K562 (cell line): ENCODE data around the gene BAD.

Experiments used
- CREM ChIP-seq: IDR thresholded peaks from 2 replicates; pipeline ENCODE4 v1.6.1; 2014; ENCODE audit warnings: antibody characterized with exemption, low read depth
- CTCF ChIP-seq, 3 experiments: IDR thresholded peaks in 2 of 3; conservative IDR thresholded peaks in 1 of 3; 2 replicates each; pipeline ENCODE4 v1.5.1; 2011 to 2012; ENCODE audit warnings: low read length in 3 of 3, mild to moderate bottlenecking in 3 of 3, control low read depth in 2 of 3, improper control_type of control experiment in 1 of 3, inconsistent platforms in 1 of 3, low read depth in 1 of 3, mixed read lengths in 1 of 3, moderate library complexity in 1 of 3; ENCODE audit not compliant: insufficient read depth in 2 of 3
- GABPA ChIP-seq: fragments of 200-800 bp; sonication (Bioruptor generic); conservative IDR thresholded peaks from 2 replicates; pipeline ENCODE4 v1.6.1; 2016; ENCODE audit warnings: low read depth, missing genetic modification characterization, missing compliant biosample characterization
- MBD2 ChIP-seq: sonication (generic); IDR thresholded peaks from 2 replicates; pipeline ENCODE4 v1.6.1; 2016; ENCODE audit warnings: low read depth, borderline replicate concordance
- POLR2A ChIP-seq: fragments of 450-650 bp; conservative IDR thresholded peaks from 2 replicates; pipeline ENCODE4 v1.6.1; 2016
- POLR2H ChIP-seq: IDR thresholded peaks from 2 replicates; pipeline ENCODE4 v1.6.1; 2016; ENCODE audit warnings: missing genetic modification characterization, low read depth, mild to moderate bottlenecking, control low read depth, missing compliant biosample characterization, moderate library complexity
- TF ChIP-seq, protein P1 (sequence below): sonication (generic); formaldehyde crosslinking; IDR thresholded peaks from 2 replicates; pipeline ENCODE4 v1.8.1; 2022; ENCODE audit warnings: missing genetic modification reagents

DNA sequence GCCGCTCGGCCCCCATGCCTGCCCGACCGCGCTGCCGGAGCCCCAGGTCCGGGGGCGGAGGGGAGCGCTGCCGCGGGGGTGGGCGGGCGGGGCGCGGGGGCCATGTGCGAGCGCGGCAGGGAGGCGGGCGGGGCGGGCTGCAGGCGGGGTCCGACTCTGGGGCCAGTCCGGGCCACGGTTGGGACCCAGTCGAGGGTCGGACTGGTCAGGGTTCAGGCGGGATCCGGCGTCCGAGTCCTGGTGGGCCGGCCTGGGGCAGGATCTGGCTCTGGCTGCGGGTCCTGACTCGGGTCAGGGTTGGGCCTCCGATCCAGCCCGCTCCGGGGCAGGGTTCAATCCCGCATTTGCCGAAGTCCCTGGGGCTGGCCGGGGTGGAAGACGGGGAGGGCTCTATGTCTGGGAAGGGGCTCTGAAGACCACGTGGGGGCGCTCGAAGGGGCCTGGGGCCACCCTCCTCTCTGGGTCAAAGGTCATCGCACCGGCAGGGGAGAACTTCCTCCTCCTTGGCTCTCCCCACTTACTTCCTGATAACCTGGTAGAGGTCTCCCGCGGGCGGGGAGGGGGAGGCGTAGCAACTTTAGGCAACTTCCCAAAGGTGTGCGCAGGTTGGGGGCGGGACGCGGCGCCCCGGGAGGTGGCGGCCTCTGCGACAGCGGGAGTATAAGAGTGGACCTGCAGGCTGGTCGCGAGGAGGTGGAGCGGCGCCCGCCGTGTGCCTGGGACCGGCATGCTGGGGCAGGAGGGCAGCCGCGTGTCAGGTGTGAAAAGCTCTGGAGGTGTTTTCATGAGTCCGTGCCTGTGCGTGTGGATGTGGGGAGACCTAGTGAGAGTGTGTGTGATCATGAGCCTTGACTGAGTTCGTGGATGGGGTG, 21.5 kb upstream of the BAD start:
- TF ChIP-seq CTCF (IDR thresholded peaks at IDR 0.05 in 2 of 3, conservative IDR thresholded peaks at IDR 0.05 in 1 of 3; ENCODE audit: insufficient read depth in 2 of 3, low read depth in 1 of 3, low read length in 3 of 3), result peak; percentile 56 to 74 (median 67)
- no peak for TF ChIP-seq POLR2H
- TF ChIP-seq GABPA (tag), result peak; percentile 65; the same call in 1 of the 2 replicates
- TF ChIP-seq POLR2A, result peak; percentile 78
- peak; percentile 34 for TF ChIP-seq CREM
- peak; percentile 39 for TF ChIP-seq MBD2
- TF ChIP-seq, protein P1, sequence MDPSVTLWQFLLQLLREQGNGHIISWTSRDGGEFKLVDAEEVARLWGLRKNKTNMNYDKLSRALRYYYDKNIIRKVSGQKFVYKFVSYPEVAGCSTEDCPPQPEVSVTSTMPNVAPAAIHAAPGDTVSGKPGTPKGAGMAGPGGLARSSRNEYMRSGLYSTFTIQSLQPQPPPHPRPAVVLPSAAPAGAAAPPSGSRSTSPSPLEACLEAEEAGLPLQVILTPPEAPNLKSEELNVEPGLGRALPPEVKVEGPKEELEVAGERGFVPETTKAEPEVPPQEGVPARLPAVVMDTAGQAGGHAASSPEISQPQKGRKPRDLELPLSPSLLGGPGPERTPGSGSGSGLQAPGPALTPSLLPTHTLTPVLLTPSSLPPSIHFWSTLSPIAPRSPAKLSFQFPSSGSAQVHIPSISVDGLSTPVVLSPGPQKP, result no peak
